H1 (cell line): ENCODE data around the gene NADK2. TPM values are rescaled to one million over a fixed set of nuclear protein-coding genes. Genes with fewer than 3 reads are reported as not detected.

Source experiments
- CHD7 ChIP-seq: fragments of 300-600 bp; sonication (generic); IDR thresholded peaks from 2 replicates; pipeline ENCODE4 v1.7.1; 2012; ENCODE audit warnings: low read length, moderate library complexity, mild to moderate bottlenecking, inconsistent platforms; ENCODE audit not compliant: insufficient replicate concordance
- EP300 ChIP-seq, 2 experiments: IDR thresholded peaks; 1 replicate in 1 of 2; 2 replicates in 1 of 2; pipeline ENCODE4 v1.6.1; 2011 to 2012; ENCODE audit warnings: low read depth in 2 of 2, low read length in 2 of 2, mild to moderate bottlenecking in 2 of 2, borderline replicate concordance in 1 of 2, inconsistent platforms in 1 of 2, moderate library complexity in 1 of 2
- HDAC2 ChIP-seq, 2 experiments: fragments of 300-600 bp in 1 of 2; sonication (generic) in 1 of 2; IDR thresholded peaks; 2 replicates each; pipeline ENCODE4 v1.6.1; 2011 to 2012; ENCODE audit warnings: low read depth in 2 of 2, low read length in 2 of 2, mild to moderate bottlenecking in 2 of 2, moderate library complexity in 2 of 2, borderline replicate concordance in 1 of 2, inconsistent platforms in 1 of 2
- JUN ChIP-seq: IDR thresholded peaks from 2 replicates; pipeline ENCODE4 v1.6.1; 2011; ENCODE audit warnings: low read depth, mild to moderate bottlenecking, improper control_type of control experiment, low read length
- POLR2AphosphoS5 ChIP-seq: IDR thresholded peaks from 2 replicates; pipeline ENCODE4 v1.6.1; 2011; ENCODE audit warnings: low read depth, low read length
- POU5F1 ChIP-seq: IDR thresholded peaks from 2 replicates; pipeline ENCODE4 v1.6.1; 2011; ENCODE audit warnings: low read depth, mild to moderate bottlenecking, low read length, moderate library complexity
- TCF12 ChIP-seq: IDR thresholded peaks from 2 replicates; pipeline ENCODE4 v1.6.1; 2011; ENCODE audit warnings: low read depth, mild to moderate bottlenecking, low read length
- polyA plus RNA-seq, 7 experiments: library from polyadenylated mRNA; depleted of rRNA in 3 of 7; stranded (reverse) in 5 of 7; unstranded in 2 of 7; fragments of >200 nt in 5 of 7; fragments of 200-250 nt in 2 of 7; gene quantifications; 1 replicate in 5 of 7; 2 replicates in 1 of 7; 4 replicates in 1 of 7; pipeline versions ENCODE4 v1.2.1 to v1.2.3, GENCODE V29; 2011 to 2013; ENCODE audit warnings: missing spikeins in 2 of 7, mixed read lengths in 2 of 7
- total RNA-seq: library from RNA; stranded (reverse); fragmentation: NEBNext Ultra II Directional; extraction: Animal tissue kit (Norgen Biotek cat#: 25700); gene quantifications from 2 replicates; pipeline ENCODE4 v1.2.1, GENCODE V29; 2021

NADK2 gene
- total and polyA plus RNA-seq, 2 of the 8 experiments (the other 6 are each of a cell fraction or from before 2014, with no cell fraction given), result 3.4 to 16.1 TPM

DNA sequence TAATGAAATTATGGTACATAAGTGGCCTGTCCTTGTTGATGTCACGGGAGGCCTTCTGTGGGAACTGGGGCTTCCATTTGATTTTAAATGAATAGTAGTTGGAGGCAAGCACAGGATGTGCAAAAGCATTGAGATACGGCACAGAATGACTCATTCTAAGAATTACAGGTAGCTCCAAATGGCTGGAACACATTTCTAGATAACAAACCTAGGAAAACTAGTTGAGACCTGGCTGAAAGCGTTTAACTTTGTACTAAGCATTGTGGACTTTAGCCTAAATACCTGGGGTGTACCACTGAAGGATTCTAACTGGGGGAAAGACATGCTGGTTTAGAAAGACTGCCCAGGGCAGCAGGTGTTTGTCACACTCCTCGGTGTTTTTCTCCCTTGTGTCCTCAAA, 80.4 kb downstream of the NADK2 start (continued):
- TF ChIP-seq CHD7 (no peak), EP300 (IDR thresholded peaks at IDR 0.05; ENCODE audit: borderline replicate concordance in 1 of 2, low read depth in 2 of 2, low read length in 2 of 2) (no peak), JUN (no peak), HDAC2 (IDR thresholded peaks at IDR 0.05; ENCODE audit: borderline replicate concordance in 1 of 2, low read depth in 2 of 2, low read length in 2 of 2) (no peak), POU5F1 (no peak), POLR2AphosphoS5 (no peak), TCF12 (no peak)
